DOHH2 (cell line): ENCODE measurements around the gene HRH4.

Source experiments
- CTCF ChIP-seq: fragments of 200-600 bp; sonication (generic); IDR thresholded peaks from one replicate; pipeline ENCODE4 v1.5.1; 2014; ENCODE audit warnings: antibody characterized with exemption, mild to moderate bottlenecking, low read depth, low read length; ENCODE audit not compliant: poor library complexity, severe bottlenecking
- EZH2phosphoT487 ChIP-seq: fragments of 200-600 bp; sonication (generic); IDR thresholded peaks from 2 replicates; pipeline ENCODE4 v1.6.1; 2017; ENCODE audit warnings: borderline replicate concordance, mild to moderate bottlenecking, antibody characterized with exemption, low read length, moderate library complexity, mixed read lengths

- TF ChIP-seq CTCF (no peak), EZH2phosphoT487 (no peak)
These were observed 12.5 kb upstream of the HRH4 start for GRCh38 chr18:24447961-24448360.
